Astrocyte of the cerebellum (primary cell): ENCODE data around the gene HES3.

Experiments used
- DNase-seq: peaks from one replicate; pipeline ENCODE4 v3.0.0-alpha.2; 2011; ENCODE audit warnings: low read depth
- H3K4me3 ChIP-seq: 2 replicates; pipeline ENCODE4 v1.5.1; 2011; ENCODE audit warnings: mild to moderate bottlenecking, low read depth, low read length, moderate library complexity
- in situ Hi-C: cut with HindIII; loops from 2 replicates; pipeline ENCODE4 v1.10.0; 2017; ENCODE audit warnings: low sequenced_read_pairs
- TF ChIP-seq, protein P1 (sequence below): IDR thresholded peaks from 2 replicates; pipeline ENCODE4 v1.5.1; 2012; ENCODE audit warnings: low read length, low read depth, moderate library complexity, mild to moderate bottlenecking; ENCODE audit errors: missing control alignments

HES3 gene

DNA sequence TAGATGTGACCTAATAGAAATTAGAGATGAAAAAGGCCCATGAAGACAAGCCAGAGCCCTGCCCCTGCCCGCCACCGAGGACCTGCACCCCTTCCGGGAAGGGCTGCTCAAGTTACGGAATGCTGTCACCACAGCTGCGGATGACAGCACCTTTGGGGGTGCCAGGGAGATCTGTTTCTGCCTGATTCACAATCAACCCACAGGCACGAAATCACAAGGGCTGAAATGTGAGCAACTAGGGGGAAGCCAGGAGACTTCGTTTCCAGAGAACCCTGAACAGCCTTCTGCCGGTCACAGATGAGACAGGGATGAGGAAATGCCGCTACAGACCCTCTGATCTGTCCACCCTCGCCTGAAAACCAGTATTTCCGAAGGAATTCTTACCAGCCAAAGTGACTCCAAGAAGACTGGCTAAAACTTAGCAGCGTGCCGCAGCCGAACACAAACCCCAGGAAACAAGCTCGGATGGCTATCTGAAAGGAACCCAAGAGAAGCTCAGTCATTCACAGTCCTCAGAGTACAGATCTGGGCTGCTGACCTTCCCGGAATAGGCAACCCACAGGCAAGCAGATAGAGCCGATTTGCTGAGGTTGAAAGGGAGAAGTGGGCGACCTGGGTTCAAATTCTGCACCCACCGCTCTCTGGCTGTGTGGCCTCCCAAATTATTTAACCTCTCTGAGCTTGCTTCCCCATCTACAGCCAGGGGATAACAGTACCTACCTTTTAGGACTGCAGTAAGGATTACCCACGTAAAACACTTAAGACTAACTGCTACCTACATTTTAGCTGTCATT is 9.3 kb upstream of the HES3 start:
- in situ Hi-C loops, result no loop called here
- TF ChIP-seq, protein P1, sequence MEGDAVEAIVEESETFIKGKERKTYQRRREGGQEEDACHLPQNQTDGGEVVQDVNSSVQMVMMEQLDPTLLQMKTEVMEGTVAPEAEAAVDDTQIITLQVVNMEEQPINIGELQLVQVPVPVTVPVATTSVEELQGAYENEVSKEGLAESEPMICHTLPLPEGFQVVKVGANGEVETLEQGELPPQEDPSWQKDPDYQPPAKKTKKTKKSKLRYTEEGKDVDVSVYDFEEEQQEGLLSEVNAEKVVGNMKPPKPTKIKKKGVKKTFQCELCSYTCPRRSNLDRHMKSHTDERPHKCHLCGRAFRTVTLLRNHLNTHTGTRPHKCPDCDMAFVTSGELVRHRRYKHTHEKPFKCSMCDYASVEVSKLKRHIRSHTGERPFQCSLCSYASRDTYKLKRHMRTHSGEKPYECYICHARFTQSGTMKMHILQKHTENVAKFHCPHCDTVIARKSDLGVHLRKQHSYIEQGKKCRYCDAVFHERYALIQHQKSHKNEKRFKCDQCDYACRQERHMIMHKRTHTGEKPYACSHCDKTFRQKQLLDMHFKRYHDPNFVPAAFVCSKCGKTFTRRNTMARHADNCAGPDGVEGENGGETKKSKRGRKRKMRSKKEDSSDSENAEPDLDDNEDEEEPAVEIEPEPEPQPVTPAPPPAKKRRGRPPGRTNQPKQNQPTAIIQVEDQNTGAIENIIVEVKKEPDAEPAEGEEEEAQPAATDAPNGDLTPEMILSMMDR, result no peak
- peak overlapping the region; percentile 72 for H3K4me3 ChIP-seq
- no peak for DNase-seq

DNA sequence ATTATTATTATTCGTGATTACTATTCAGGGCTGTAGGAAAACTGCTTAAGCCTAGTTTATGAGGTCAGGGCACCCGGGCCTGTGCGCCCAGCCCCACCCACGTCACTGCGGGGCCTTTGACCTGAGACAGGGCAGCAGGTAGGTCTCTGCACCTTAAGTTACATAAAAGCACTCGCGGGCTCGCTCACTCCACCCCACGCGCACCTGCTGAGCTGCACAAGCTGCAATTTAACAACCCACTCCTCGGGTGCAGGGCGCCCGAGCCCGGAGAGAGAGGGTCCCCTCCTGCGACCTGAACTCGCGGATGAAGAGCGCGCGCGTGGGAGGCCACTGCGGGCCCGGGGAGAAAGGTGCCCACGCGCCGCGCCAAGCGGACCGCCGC is 8.7 kb upstream of the HES3 start:
- peak overlapping the region; percentile 72 for H3K4me3 ChIP-seq
- TF ChIP-seq, protein P1, result no peak
- in situ Hi-C loops, result no loop called here
- DNase-seq, result no peak

DNA sequence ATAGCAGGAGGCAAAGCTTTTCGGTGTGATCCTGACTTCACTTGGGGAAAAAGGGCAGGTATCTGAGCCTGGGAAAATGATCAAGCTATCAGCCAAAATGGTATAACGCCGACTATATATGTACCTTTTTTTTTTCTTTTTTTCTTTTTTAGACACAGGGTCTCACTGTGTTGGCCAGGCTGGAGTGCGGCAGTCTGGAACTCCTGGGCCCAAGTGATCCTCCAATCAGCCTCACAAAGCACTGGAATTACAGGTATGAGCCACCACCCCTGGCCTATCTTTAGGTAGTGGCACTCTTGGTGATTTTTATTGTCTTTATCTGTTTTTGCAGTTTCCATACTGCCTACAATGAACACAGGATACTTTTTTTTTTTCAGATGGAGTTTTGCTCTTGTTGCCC is 6.9 kb upstream of the HES3 start:
- H3K4me3 ChIP-seq, result no peak overlapping the region
- in situ Hi-C loops, result no loop called here
- TF ChIP-seq, protein P1, result no peak
- no peak for DNase-seq

DNA sequence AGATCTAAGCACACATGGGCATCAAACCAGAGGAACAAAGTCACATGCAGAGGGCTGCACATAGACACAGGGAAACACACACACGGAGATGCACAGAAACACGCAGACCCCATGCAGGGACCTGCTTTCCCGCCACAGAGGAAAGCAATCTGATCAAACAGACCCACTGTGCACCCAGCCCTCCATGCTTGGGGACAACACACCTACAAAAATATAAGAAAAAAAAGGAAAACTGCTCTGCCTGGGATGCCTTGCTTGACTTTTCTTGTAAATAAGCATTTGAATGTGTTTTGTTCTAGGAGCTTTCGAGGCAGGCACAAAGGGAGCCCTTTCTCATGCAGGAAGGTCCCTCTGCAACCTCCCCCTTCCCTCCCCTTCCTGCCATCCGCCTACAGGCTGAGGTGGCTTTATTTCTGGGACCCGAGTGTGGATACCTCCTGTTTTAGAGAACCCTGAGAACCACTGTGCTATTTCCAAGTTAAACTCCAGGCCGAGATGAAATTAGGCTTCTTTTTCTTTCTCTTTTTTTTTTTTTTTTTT is 4.7 kb upstream of the HES3 start:
- no peak for DNase-seq
- in situ Hi-C loops, result no loop called here
- no peak overlapping the region for H3K4me3 ChIP-seq
- TF ChIP-seq, protein P1, result no peak

DNA sequence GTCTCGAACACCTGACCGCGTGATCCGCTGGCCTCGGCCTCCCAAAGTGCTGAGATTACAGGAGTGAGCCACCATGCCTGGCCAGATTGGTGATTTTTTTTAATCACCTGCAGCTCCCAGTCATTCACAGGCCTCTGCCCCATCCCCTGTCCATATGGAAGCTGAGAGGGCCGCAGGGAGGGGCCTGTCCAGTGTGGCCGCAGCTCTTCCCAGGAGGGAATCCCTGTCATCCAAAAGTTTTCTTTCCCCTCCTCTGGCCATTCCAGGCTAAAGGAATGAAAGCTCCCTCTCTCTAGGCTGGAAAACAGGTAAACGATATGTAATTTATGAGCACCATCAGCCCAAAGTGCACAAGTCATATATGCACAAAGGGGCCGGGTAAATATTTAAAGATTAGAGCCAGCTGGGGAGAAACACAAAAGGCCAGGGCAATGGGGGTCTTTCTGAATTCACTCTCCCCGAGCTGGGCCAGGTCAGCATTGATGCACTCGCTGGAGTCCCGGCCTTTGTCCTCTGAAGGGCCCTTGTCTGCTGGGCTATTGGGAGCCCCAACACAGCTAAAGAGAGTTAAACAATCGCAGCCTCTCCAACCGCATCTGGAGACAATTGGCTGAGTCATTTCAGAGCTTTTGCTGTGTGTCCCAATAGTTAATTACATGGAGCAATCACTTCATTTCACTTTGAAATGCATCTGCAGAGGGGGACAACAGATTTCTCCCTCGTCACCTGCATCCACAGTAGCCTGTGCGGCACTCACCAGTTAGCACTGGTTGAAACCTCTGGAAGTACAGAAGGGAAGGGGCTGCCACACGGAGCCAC is 3.8 kb upstream of the HES3 start:
- in situ Hi-C loops, result no loop called here
- H3K4me3 ChIP-seq, result no peak overlapping the region
- TF ChIP-seq, protein P1, result no peak
- DNase-seq, result no peak

DNA sequence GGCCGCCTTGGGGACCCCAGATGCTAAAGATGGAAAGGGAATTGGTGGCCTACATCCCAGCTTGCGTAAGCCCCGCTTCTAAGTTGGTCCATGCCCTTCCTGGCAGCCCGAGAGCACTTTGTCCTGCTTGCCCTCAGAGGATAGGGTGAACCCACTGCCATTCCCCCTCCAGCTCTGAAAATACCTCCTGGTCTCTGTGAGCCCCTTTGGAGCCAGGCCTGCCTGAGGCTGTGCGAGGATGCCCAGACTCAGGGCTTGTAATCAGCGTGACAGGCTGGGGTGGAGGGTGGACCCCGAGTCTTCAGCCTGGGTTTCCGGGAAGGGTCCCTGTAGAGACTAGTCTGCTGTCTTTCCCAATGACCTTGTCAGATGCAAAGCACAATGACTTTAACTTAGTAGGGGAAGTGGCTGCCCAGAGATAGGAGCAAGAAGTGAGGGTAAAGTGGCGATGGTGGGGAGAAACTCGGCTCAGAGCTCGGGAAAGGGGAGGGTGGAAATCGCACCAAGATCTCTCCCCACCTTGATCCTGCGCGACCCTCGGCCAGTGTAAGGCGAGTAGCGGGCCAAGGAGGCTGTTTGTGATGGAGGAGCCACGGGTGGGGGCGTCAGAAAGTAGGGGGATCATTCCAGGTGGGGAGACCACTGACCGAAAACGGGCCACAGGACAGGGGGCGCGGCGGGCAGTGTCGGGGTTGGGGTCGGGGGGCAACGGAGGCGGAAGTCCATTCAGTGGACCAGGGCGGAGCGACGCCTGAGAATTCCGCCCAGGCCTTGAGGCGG is 2.7 kb upstream of the HES3 start:
- H3K4me3 ChIP-seq, result peak overlapping the region; percentile 15
- TF ChIP-seq, protein P1, result no peak
- no peak for DNase-seq
- in situ Hi-C loops, result no loop called here
